Myocyte (in vitro differentiated cells): Measurements from ENCODE around the gene TBC1D4. TPM values are rescaled to one million over a fixed set of nuclear protein-coding genes. Genes with fewer than 3 reads are reported as not detected.

Experiments
- DNase-seq: peaks from one replicate; pipeline ENCODE4 v3.0.0-alpha.2; 2012; ENCODE audit warnings: low read depth
- total RNA-seq: library from RNA; depleted of rRNA; stranded (reverse); fragments of >200 nt; gene quantifications from 2 replicates; pipeline ENCODE4 v1.2.3, GENCODE V29; 2014

The TBC1D4 gene
- total RNA-seq, 1 donor from 2014 or later: 23.2 TPM

GRCh38 chr13:75393839-75394520 is 88.0 kb downstream of the TBC1D4 start:
- no peak for DNase-seq

GRCh38 chr13:75391432-75392100 is 90.4 kb downstream of the TBC1D4 start:
- no peak for DNase-seq

DNA sequence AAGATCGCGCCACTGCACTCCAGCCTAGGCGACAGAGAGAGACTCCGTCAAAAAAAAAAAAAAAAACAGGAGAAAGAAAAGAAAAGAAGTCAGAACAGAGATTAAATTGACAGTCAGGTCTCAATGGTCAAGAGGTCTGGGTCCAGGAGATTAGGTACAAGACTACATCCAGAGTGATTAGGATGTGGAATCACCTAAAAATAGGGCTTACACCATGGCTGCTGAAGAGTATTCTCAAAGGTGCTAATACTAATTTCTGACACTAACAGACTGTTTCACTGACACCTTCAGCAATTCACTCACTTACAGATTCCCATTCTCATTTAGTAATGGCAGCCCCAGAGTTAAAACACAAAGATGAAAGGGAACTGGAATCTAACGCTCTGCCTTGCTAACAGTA is 91.7 kb downstream of the TBC1D4 start:
- DNase-seq: no peak

DNA sequence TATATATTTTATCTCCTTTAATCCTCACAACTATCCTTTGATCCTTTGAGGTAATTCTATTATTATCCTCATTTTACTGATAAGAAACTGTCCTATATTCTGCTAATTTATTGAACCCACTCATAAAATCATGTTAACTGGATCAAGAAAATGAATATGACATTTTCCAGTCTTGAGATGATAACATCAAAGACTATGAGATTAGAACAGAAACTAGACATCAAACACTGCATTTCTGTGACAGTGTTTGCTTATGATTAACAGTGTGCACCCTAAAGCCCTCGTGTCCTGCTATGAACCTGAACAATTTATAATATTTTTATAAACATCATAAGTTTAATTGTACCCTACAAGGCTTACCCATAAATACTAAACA is 96.3 kb downstream of the TBC1D4 start:
- DNase-seq: no peak

- DNase-seq: no peak
Measured at GRCh38 chr13:75384879-75385707, 96.9 kb downstream of the TBC1D4 start.

DNA sequence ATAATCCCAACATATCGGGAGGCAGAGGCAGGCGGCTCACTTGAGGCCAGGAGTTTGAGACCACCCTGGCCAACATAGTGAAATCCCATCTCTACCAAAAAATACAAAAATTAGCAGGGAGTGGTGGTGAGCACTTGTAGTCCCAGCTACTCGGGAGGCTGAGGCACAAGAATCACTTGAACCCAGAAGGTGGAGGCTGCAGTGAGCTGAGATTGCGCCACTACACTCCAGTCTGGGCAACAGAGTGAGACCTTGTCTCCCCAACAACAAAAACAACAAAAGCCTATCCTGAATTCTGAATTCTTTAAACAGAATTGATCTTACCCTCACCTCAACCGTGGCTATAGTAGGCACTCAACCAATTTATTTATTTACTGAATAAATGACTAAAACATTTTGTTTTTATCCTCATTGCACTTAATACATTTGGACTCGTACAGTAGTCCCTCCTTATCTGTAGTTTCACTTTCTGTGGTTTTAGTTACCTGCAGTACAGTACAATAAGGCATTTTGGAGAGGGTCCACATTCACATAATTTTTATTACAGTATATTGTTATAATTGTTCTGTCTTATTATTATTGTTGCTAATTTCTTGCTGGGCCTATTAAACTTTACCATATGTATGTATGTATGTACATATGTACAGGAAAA is 98.8 kb downstream of the TBC1D4 start:
- DNase-seq: no peak

DNA sequence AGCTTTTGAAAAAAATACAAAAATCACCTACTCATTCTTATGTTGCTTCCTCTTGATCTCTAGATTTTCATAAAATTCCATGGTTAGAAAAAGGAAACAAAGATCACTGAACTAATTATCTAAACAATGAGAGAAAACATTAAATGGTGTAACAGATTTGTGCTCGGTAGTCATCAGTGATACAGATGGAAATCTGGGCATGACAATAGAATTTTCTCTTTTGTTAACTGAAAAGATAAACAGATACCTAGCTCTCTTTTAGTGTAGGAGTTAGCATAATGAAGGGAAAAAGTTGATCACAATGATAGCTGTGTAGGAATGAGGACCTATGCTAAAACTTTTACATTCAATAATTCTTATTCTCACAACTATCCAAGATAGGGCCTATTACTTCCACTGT is 103.7 kb downstream of the TBC1D4 start:
- no peak for DNase-seq

- no peak for DNase-seq
Measured at GRCh38 chr13:75376792-75377402, 105.1 kb downstream of the TBC1D4 start.

GRCh38 chr13:75375329-75375728 is 106.6 kb downstream of the TBC1D4 start:
- no peak for DNase-seq

GRCh38 chr13:75373988-75374387 is 108.0 kb downstream of the TBC1D4 start:
- no peak for DNase-seq

- DNase-seq: no peak
Measured at GRCh38 chr13:75372923-75373841, 108.8 kb downstream of the TBC1D4 start.

- DNase-seq: peak; percentile 73
Measured at GRCh38 chr13:75372517-75372916, 109.5 kb downstream of the TBC1D4 start.

GRCh38 chr13:75371203-75371602 is 110.8 kb downstream of the TBC1D4 start:
- DNase-seq: no peak

DNA sequence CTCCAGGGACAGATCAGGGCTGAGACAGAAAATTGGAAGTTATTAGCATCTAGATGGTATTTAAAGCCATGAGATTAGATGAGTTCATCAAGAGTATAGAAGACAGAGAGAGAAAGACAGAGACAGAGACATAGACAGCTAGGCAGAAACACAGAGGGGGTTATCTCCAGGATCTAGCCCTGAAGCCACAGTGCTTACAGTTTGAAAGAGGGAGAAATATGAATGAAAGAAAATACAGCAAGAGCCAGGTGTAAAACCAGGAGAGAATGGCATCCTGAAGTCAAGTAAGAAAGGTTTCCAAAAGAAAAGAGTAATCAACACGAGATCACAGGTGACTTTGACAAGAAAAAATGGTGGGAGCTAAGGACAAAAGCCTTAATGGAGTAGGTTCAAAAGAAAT is 111.2 kb downstream of the TBC1D4 start:
- no peak for DNase-seq

GRCh38 chr13:75369981-75370380 is 112.0 kb downstream of the TBC1D4 start:
- DNase-seq: no peak

GRCh38 chr13:75368167-75368566 is 113.8 kb downstream of the TBC1D4 start:
- peak; percentile 58 for DNase-seq

- DNase-seq: no peak
Measured at GRCh38 chr13:75366380-75367280, 115.3 kb downstream of the TBC1D4 start.

- DNase-seq: peak; percentile 89
Measured at GRCh38 chr13:75365724-75366173, 116.2 kb downstream of the TBC1D4 start.

GRCh38 chr13:75364131-75364713 is 117.7 kb downstream of the TBC1D4 start:
- DNase-seq: no peak
